HEK293T (cell line): ENCODE measurements around the gene NACC2.
"Not testable (repeated sequence)": the region's sequence is repeated elsewhere in the genome, so short reads cannot be mapped to it uniquely, and the experiment has no call there.

Experiments used
- CTCF ChIA-PET: fragments of 350-600 bp; formaldehyde crosslinking; extraction: SDS; loops from one replicate; lab custom pipeline; 2021; ENCODE audit warnings: antibody characterized with exemption, inconsistent platforms; lab: Yijun Ruan, JAX
- POLR2A ChIA-PET: fragments of 350-600 bp; formaldehyde crosslinking; extraction: SDS; loops from one replicate; lab custom pipeline; 2020; ENCODE audit warnings: antibody characterized with exemption, inconsistent platforms; lab: Yijun Ruan, JAX
- DNase-seq: peaks from one replicate; pipeline ENCODE4 v3.0.0; 2012; ENCODE audit warnings: mixed read lengths; ENCODE audit errors: extremely low spot score
- ARNT ChIP-seq: fragments of 450-650 bp; IDR thresholded peaks from 2 replicates; pipeline ENCODE4 v1.6.1; 2017; ENCODE audit warnings: mild to moderate bottlenecking
- BHLHE40 ChIP-seq: fragments of 450-650 bp; IDR thresholded peaks from 2 replicates; pipeline ENCODE4 v1.6.1; 2016; ENCODE audit warnings: mild to moderate bottlenecking, moderate library complexity, borderline replicate concordance
- CTBP1 ChIP-seq: fragments of 450-650 bp; IDR thresholded peaks from 2 replicates; pipeline ENCODE4 v1.6.1; 2016; ENCODE audit warnings: borderline replicate concordance
- ELF4 ChIP-seq: fragments of 450-650 bp; IDR thresholded peaks from 2 replicates; pipeline ENCODE4 v1.6.1; 2017; ENCODE audit warnings: antibody characterized with exemption
- FOXA1 ChIP-seq: fragments of 450-650 bp; IDR thresholded peaks from 2 replicates; pipeline ENCODE4 v1.6.1; 2016; ENCODE audit warnings: mild to moderate bottlenecking
- FOXK2 ChIP-seq: fragments of 450-650 bp; IDR thresholded peaks from 2 replicates; pipeline ENCODE4 v1.6.1; 2016; ENCODE audit warnings: mild to moderate bottlenecking
- FOXM1 ChIP-seq: fragments of 450-650 bp; IDR thresholded peaks from 2 replicates; pipeline ENCODE4 v1.6.1; 2017; ENCODE audit warnings: mild to moderate bottlenecking, borderline replicate concordance
- HDGF ChIP-seq: fragments of 450-650 bp; IDR thresholded peaks from 2 replicates; pipeline ENCODE4 v1.6.1; 2017; ENCODE audit warnings: antibody characterized with exemption, borderline replicate concordance
- L3MBTL2 ChIP-seq: fragments of 450-650 bp; conservative IDR thresholded peaks from 2 replicates; pipeline ENCODE4 v1.6.1; 2016; ENCODE audit warnings: mild to moderate bottlenecking
- LEF1 ChIP-seq: fragments of 450-650 bp; IDR thresholded peaks from 2 replicates; pipeline ENCODE4 v1.6.1; 2017; ENCODE audit warnings: mild to moderate bottlenecking, borderline replicate concordance
- NFRKB ChIP-seq: fragments of 450-650 bp; IDR thresholded peaks from 2 replicates; pipeline ENCODE4 v1.6.1; 2016; ENCODE audit warnings: mild to moderate bottlenecking, moderate library complexity
- PKNOX1 ChIP-seq: fragments of 450-650 bp; IDR thresholded peaks from 2 replicates; pipeline ENCODE4 v1.6.1; 2016
- SP1 ChIP-seq: fragments of 450-650 bp; IDR thresholded peaks from 2 replicates; pipeline ENCODE4 v1.6.1; 2017
- SUZ12 ChIP-seq: fragments of 450-650 bp; IDR thresholded peaks from 2 replicates; pipeline ENCODE4 v1.6.1; 2016; ENCODE audit warnings: mild to moderate bottlenecking
- TARDBP ChIP-seq: fragments of 450-650 bp; IDR thresholded peaks from 2 replicates; pipeline ENCODE4 v1.6.1; 2016
- ZNF384 ChIP-seq: fragments of 450-650 bp; IDR thresholded peaks from 2 replicates; pipeline ENCODE4 v1.6.1; 2016

NACC2 gene

GRCh38 chr9:136075134-136075841 lies 19.8 kb downstream of the NACC2 start:
- TF ChIP-seq TARDBP: no peak
- TF ChIP-seq FOXA1: no peak
- no peak for TF ChIP-seq LEF1
- TF ChIP-seq ELF4: no peak
- TF ChIP-seq FOXK2: no peak
- no peak for TF ChIP-seq SP1
- TF ChIP-seq NFRKB: no peak
- no peak for TF ChIP-seq HDGF
- no peak for TF ChIP-seq PKNOX1
- TF ChIP-seq ARNT: no peak
- no peak for TF ChIP-seq BHLHE40
- no peak for TF ChIP-seq ZNF384
- no peak for TF ChIP-seq L3MBTL2
- no peak for TF ChIP-seq CTBP1
- no peak for TF ChIP-seq SUZ12
- ChIA-PET POLR2A (no interaction called here), CTCF (no interaction called here)
- no peak for DNase-seq

DNA sequence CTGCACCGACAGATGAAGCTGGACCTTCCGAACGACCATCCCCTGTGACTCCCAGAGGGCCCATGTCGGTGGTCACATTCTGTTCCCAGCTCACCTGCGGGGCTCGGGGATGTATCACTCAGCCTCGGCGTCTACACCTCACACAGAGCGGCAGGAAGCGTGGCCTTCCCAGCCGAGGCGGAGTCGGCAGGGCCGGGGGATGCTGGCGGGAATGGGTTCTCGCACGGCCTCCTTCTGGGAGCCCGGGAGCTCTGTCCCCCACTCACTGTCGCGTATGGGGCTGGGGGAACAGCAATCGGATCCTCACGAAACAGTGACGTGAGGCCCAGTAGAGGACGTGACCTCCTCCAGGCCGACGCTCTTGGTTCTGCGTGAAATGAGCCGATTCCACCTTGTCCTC lies 20.4 kb downstream of the NACC2 start:
- ChIA-PET CTCF (no interaction called here), POLR2A (no interaction called here)
- no peak for TF ChIP-seq CTBP1
- DNase-seq: no peak

DNA sequence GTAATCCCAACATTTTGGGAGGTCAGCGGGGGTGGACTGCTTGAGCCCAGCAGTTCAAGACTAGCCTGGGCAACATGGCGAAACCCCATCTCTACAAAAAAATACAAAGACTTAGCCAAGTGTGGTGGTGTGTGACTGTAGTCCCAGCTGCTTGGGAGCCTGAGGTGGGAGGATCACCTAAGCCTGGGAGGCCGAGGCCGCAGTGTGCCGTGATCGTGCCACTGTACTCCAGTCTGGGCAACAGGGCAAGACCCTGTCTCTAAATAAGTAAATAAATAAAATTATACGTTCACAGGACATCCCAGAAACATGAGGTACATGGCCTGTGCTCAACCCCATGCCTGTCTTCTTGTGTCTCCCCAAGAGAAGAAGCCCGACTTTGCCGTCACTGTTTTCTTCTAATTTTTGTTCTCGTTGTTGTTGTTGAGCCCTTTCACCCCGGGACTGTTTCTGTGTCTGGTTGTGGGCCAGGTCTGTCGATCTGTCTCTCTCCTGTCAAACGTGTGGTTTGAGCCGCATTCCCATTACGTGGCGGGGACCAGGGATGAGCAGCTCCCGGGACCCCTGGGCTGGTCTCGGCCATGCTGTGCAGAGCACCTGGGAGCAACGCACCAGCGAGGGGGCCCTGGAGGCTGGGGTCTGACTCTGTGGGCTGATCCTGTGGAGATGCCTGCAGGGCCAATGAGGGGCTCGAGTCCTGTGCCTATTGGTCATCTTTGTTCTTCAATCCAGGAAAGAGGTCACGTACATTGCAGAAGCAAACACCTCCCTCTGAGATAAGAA lies 32.2 kb downstream of the NACC2 start:
- ChIA-PET POLR2A (no interaction called here), CTCF (no interaction called here)
- DNase-seq: no peak
- no peak for TF ChIP-seq SP1
- TF ChIP-seq FOXA1: no peak
- no peak for TF ChIP-seq ARNT
- TF ChIP-seq FOXK2: no peak
- no peak for TF ChIP-seq ELF4

DNA sequence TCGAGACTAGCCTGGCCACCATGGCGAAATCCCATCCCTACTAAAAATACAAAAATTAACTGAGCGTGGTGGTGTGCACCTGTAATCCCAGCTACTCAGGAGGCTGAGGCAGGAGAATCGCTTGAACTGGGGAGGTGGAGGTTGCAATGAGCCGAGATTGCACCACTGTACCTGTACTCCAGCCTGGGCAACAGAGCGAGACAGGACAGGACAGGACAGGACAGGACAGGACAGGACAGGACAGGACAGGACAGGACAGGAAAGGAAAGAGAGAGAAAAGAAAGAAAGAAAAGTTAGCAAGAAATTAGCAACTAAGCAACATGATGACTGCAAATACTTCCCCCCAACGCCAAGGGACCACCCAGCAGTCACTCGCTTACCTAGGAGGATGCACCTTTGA lies 33.2 kb downstream of the NACC2 start:
- CTCF ChIA-PET, DNase-seq, POLR2A ChIA-PET: not testable (repeated sequence)

GRCh38 chr9:136061405-136061804 lies 33.7 kb downstream of the NACC2 start:
- no peak for DNase-seq
- ChIA-PET POLR2A (no interaction called here), CTCF (no interaction called here)
- no peak for TF ChIP-seq ARNT
- no peak for TF ChIP-seq FOXK2
- TF ChIP-seq TARDBP: no peak
- no peak for TF ChIP-seq PKNOX1
- no peak for TF ChIP-seq L3MBTL2
- TF ChIP-seq ZNF384: no peak
- no peak for TF ChIP-seq LEF1
- TF ChIP-seq ELF4: no peak
- no peak for TF ChIP-seq SUZ12
- TF ChIP-seq NFRKB: no peak
- TF ChIP-seq CTBP1: no peak
- no peak for TF ChIP-seq SP1
- TF ChIP-seq FOXA1: no peak
- TF ChIP-seq HDGF: no peak
- no peak for TF ChIP-seq FOXM1
- no peak for TF ChIP-seq BHLHE40

GRCh38 chr9:136060671-136061371 lies 34.3 kb downstream of the NACC2 start:
- ChIA-PET POLR2A (no interaction called here), CTCF (no interaction called here)
- TF ChIP-seq SP1 (no peak), NFRKB (no peak), HDGF (no peak), TARDBP (no peak), FOXA1 (no peak), ARNT (no peak), BHLHE40 (no peak), L3MBTL2 (no peak), ZNF384 (no peak), LEF1 (no peak), FOXK2 (no peak), FOXM1 (no peak), SUZ12 (no peak)
- DNase-seq: no peak
